NOMO-1 treated with dmso at 0.1 percent for 144 hours (cell line): ENCODE results near the gene MGAT4B.

Experiments
- DNase-seq: peaks from one replicate; lab custom pipeline; 2025; ENCODE audit not compliant: unreplicated experiment; lab: John Stamatoyannopoulos, UW

Gene MGAT4B

GRCh38 chr5:179812997-179813607 lies 6.4 kb upstream of the MGAT4B start:
- no peak for DNase-seq

GRCh38 chr5:179812135-179812825 lies 5.6 kb upstream of the MGAT4B start:
- no peak for DNase-seq

GRCh38 chr5:179805529-179806249 lies 977 bp downstream of the MGAT4B start:
- DNase-seq, result peak; percentile 31

- DNase-seq, result no peak
These were observed 1.6 kb downstream of the MGAT4B start for GRCh38 chr5:179805070-179805528.

- no peak for DNase-seq
These were observed 2.1 kb downstream of the MGAT4B start for GRCh38 chr5:179804555-179804947.

GRCh38 chr5:179803651-179804554 lies 2.8 kb downstream of the MGAT4B start:
- peak; percentile 23 for DNase-seq

GRCh38 chr5:179802950-179803562 lies 3.6 kb downstream of the MGAT4B start:
- no peak for DNase-seq

GRCh38 chr5:179802207-179802883 lies 4.3 kb downstream of the MGAT4B start:
- DNase-seq, result no peak

GRCh38 chr5:179801304-179802206 lies 5.1 kb downstream of the MGAT4B start:
- peak; percentile 61 for DNase-seq

GRCh38 chr5:179800696-179801201 lies 5.9 kb downstream of the MGAT4B start:
- no peak for DNase-seq

- DNase-seq, result no peak
These were observed 6.5 kb downstream of the MGAT4B start for GRCh38 chr5:179800071-179800695.

GRCh38 chr5:179799644-179799973 lies 7.1 kb downstream of the MGAT4B start:
- DNase-seq, result no peak

- DNase-seq, result no peak
These were observed 7.7 kb downstream of the MGAT4B start for GRCh38 chr5:179798771-179799643.

GRCh38 chr5:179798144-179798770 lies 8.4 kb downstream of the MGAT4B start:
- no peak for DNase-seq

GRCh38 chr5:179797741-179798140 lies 8.9 kb downstream of the MGAT4B start:
- no peak for DNase-seq

GRCh38 chr5:179796877-179797608 lies 9.6 kb downstream of the MGAT4B start:
- no peak for DNase-seq
